IMR-90 (cell line): ENCODE measurements around the gene IL17A. TPM values are rescaled to one million over a fixed set of nuclear protein-coding genes. Genes with fewer than 3 reads are reported as not detected.

ENCODE experiments used
- ATAC-seq: fragments of 200-7000 bp; cut with Tn5 transposase; 2 replicates; pipeline ENCODE4 v1.9.1; 2020; ENCODE audit warnings: low read depth, mild to moderate bottlenecking, moderate library complexity
- BruUV-seq: library from RNA; stranded (reverse); fragments of 400-500 nt; replicated peaks from 2 replicates; lab custom pipeline; 2021; lab: Mats Ljungman, UMichigan
- CTCF ChIA-PET: fragments of 300-600 bp; formaldehyde crosslinking; extraction: SDS; loops from one replicate; lab custom pipeline; 2021; ENCODE audit warnings: antibody characterized with exemption; lab: Yijun Ruan, JAX
- POLR2A ChIA-PET: fragments of 300-600 bp; sonication (Branson Sonifier 250); formaldehyde crosslinking; loops from one replicate; lab custom pipeline; 2022; ENCODE audit warnings: antibody characterized with exemption; ENCODE audit not compliant: unreplicated experiment; lab: Charles Lee
- DNase-seq: peaks from one replicate; pipeline ENCODE4 v3.0.0; 2013
- H2AFZ ChIP-seq: replicated peaks from 2 replicates; pipeline ENCODE3; 2013; ENCODE audit warnings: low read length, mild to moderate bottlenecking; ENCODE audit not compliant: poor library complexity
- H2AK5ac ChIP-seq: 2 replicates; pipeline ENCODE4 v1.6.1; 2013; ENCODE audit warnings: low read depth, low read length, inconsistent platforms
- H2AK9ac ChIP-seq: replicated peaks from 2 replicates; pipeline ENCODE3; 2013; ENCODE audit warnings: mild to moderate bottlenecking, low read depth, low read length, moderate library complexity; ENCODE audit not compliant: poor library complexity
- H2BK120ac ChIP-seq: 2 replicates; pipeline ENCODE4 v1.6.1; 2013; ENCODE audit warnings: low read depth, low read length, inconsistent platforms
- H2BK15ac ChIP-seq: 3 replicates; pipeline ENCODE4 v1.6.1; 2013; ENCODE audit warnings: low read depth, low read length, inconsistent platforms
- H2BK20ac ChIP-seq: 2 replicates; pipeline ENCODE4 v1.6.1; 2013; ENCODE audit warnings: low read depth, mild to moderate bottlenecking, inconsistent platforms, low read length, moderate library complexity
- H2BK5ac ChIP-seq: 2 replicates; pipeline ENCODE4 v1.6.1; 2013; ENCODE audit warnings: mild to moderate bottlenecking, low read depth, low read length, inconsistent platforms; ENCODE audit not compliant: poor library complexity, severe bottlenecking
- H3K14ac ChIP-seq: replicated peaks from 2 replicates; pipeline ENCODE4 v1.6.1; 2013; ENCODE audit warnings: low read depth, low read length, inconsistent platforms
- H3K18ac ChIP-seq: 2 replicates; pipeline ENCODE4 v1.6.1; 2013; ENCODE audit warnings: low read depth, low read length, control low read depth
- H3K23ac ChIP-seq: 2 replicates; pipeline ENCODE4 v1.6.1; 2013; ENCODE audit warnings: low read depth, low read length, inconsistent platforms
- H3K27ac ChIP-seq: 2 replicates; pipeline ENCODE4 v1.5.1; 2013; ENCODE audit warnings: mild to moderate bottlenecking, control low read depth, low read length; ENCODE audit not compliant: insufficient read depth
- H3K27me3 ChIP-seq: 2 replicates; pipeline ENCODE4 v1.6.1; 2013; ENCODE audit warnings: low read length; ENCODE audit not compliant: control insufficient read depth, insufficient read depth
- H3K36me3 ChIP-seq: 2 replicates; pipeline ENCODE4 v1.6.1; 2013; ENCODE audit warnings: low read length, mixed read lengths; ENCODE audit not compliant: control insufficient read depth, insufficient read depth
- H3K4ac ChIP-seq: 2 replicates; pipeline ENCODE4 v1.6.1; 2013; ENCODE audit warnings: low read depth, low read length, inconsistent platforms
- H3K4me1 ChIP-seq: 2 replicates; pipeline ENCODE4 v1.6.1; 2013; ENCODE audit warnings: low read length, mixed read lengths; ENCODE audit not compliant: control insufficient read depth, insufficient read depth
- H3K4me2 ChIP-seq: 2 replicates; pipeline ENCODE4 v1.6.1; 2013; ENCODE audit warnings: low read depth, mild to moderate bottlenecking, control low read depth, low read length, moderate library complexity
- H3K4me3 ChIP-seq: 2 replicates; pipeline ENCODE4 v1.5.1; 2013; ENCODE audit warnings: low read depth, mild to moderate bottlenecking, control low read depth, low read length, moderate library complexity; ENCODE audit not compliant: insufficient read depth
- H3K56ac ChIP-seq: 2 replicates; pipeline ENCODE4 v1.6.1; 2013; ENCODE audit warnings: low read length, inconsistent platforms; ENCODE audit not compliant: insufficient read depth; ENCODE audit errors: extremely low read depth
- H3K79me1 ChIP-seq, 2 experiments: 2 replicates each; pipeline ENCODE4 v1.6.1; 2013; ENCODE audit warnings: low read length in 2 of 2, inconsistent platforms in 1 of 2, low read depth in 1 of 2
- H3K9ac ChIP-seq: 2 replicates; pipeline ENCODE4 v1.6.1; 2013; ENCODE audit warnings: low read depth, low read length, control low read depth
- H3K9me1 ChIP-seq: 2 replicates; pipeline ENCODE4 v1.6.1; 2013; ENCODE audit warnings: low read length, inconsistent platforms; ENCODE audit not compliant: insufficient read depth
- H3K9me3 ChIP-seq: 2 replicates; pipeline ENCODE4 v1.6.1; 2013; ENCODE audit warnings: low read length; ENCODE audit not compliant: control insufficient read depth, insufficient read depth
- H4K20me1 ChIP-seq: 2 replicates; pipeline ENCODE4 v1.6.1; 2013; ENCODE audit warnings: low read length, inconsistent platforms; ENCODE audit not compliant: insufficient read depth
- H4K5ac ChIP-seq: 2 replicates; pipeline ENCODE4 v1.6.1; 2013; ENCODE audit warnings: mild to moderate bottlenecking, low read depth, low read length, control low read depth
- H4K8ac ChIP-seq, 2 experiments: 2 replicates each; pipeline ENCODE4 v1.6.1; 2013; ENCODE audit warnings: low read depth in 2 of 2, low read length in 2 of 2, control low read depth in 1 of 2, inconsistent platforms in 1 of 2
- H4K91ac ChIP-seq: 2 replicates; pipeline ENCODE4 v1.6.1; 2013; ENCODE audit warnings: low read depth, low read length, inconsistent platforms; ENCODE audit not compliant: insufficient read depth
- NFE2L2 ChIP-seq: fragments of 150-350 bp; IDR thresholded peaks from 2 replicates; pipeline ENCODE4 v1.6.1; 2016; ENCODE audit warnings: low read depth, mild to moderate bottlenecking, low read length
- POLR2A ChIP-seq: IDR thresholded peaks from 2 replicates; pipeline ENCODE4 v1.6.1; 2012; ENCODE audit warnings: mild to moderate bottlenecking, low read depth, low read length
- WGBS, 2 experiments: methylation state at CpG; one replicate each; pipeline versions ENCODE4 v1.1.5 to v1.1.7; 2013; ENCODE audit warnings: missing lambda C conversion rate in 2 of 2; ENCODE audit not compliant: insufficient read length in 1 of 2; ENCODE audit errors: extremely low coverage in 2 of 2; 5-methylcytosine and 5-hydroxymethylcytosine counted together
- dilution Hi-C: fragments of 300-500 bp; cut with HindIII; formaldehyde crosslinking; loops from one replicate; pipeline ENCODE4 v1.14.3; 2018; ENCODE audit warnings: low sequenced_read_pairs; ENCODE audit not compliant: unreplicated experiment
- in situ Hi-C: fragments of 300-500 bp; cut with MboI; formaldehyde crosslinking; loops from 3 replicates; pipeline ENCODE4 v1.14.3; 2019; ENCODE audit warnings: low sequenced_read_pairs, inconsistent platforms, mixed read lengths
- intact Hi-C: fragments of 100-400 bp; cut with micrococcal nuclease; formaldehyde crosslinking; loops from 2 replicates; pipeline ENCODE4 v1.10.0; 2022
- polyA plus RNA-seq, 3 experiments: library from polyadenylated mRNA; depleted of rRNA; stranded (reverse); fragments of >200 nt; gene quantifications; 2 replicates each; pipeline ENCODE4 v1.2.3, GENCODE V29; 2012; ENCODE audit warnings: low replicate concordance in 1 of 3
- total RNA-seq: library from RNA; depleted of rRNA; stranded (reverse); fragments of >200 nt; gene quantifications from 2 replicates; pipeline ENCODE4 v1.2.3, GENCODE V29; 2012

IL17A gene
- total and polyA plus RNA-seq, 2 of the 4 experiments (the other 2 are of a cell fraction) = not detected

GRCh38 chr6:52187098-52187497, 923 bp downstream of the IL17A start:
- dilution Hi-C loops = no loop called here

More at GRCh38 chr6:52187098-52187497, 923 bp downstream of the IL17A start:
- Histone ChIP-seq H3K4me3 (no peak overlapping the region), H3K9me3 (no peaks in the 10 kb centered on the region), H3K14ac (no peak overlapping the region), H4K91ac (no peak overlapping the region), H3K4ac (no peak overlapping the region), H2BK5ac (no peak overlapping the region), H3K4me1 (no peaks in the 10 kb centered on the region), H3K4me2 (no peak overlapping the region), H3K79me1 (no peaks in the 10 kb centered on the region), H4K20me1 (no peaks in the 10 kb centered on the region), H3K18ac (no peak overlapping the region), H2BK120ac (no peak overlapping the region), H2AK9ac (no peak overlapping the region), H3K9ac (no peak overlapping the region), H2BK20ac (no peak overlapping the region), H3K9me1 (no peaks in the 10 kb centered on the region), H3K36me3 (no peaks in the 10 kb centered on the region), H4K8ac (no peak overlapping the region), H2BK15ac (no peak overlapping the region), H2AK5ac (no peak overlapping the region), H3K56ac (no peak overlapping the region), H2AFZ (no peak overlapping the region), H3K27ac (no peak overlapping the region), H4K5ac (no peak overlapping the region), H3K23ac (no peak overlapping the region), H3K27me3 (peaks cover 3% of the 10 kb centered on the region; the same call in 1 of the 2 replicates)
- TF ChIP-seq POLR2A = no peak
- peak; percentile 59 for TF ChIP-seq NFE2L2
- intact Hi-C loops = no loop called here
- BruUV-seq = no TSS peak
- ATAC-seq = no peak
- POLR2A ChIA-PET = no interaction called here
- no peak for DNase-seq
- CTCF ChIA-PET = no interaction called here
- no CpG with 5 or more reads among the region's 1 CpG for WGBS, 2 experiments
- in situ Hi-C loops = no loop called here
